ENCODE results near the gene LRCOL1.

LRCOL1 gene

DNA sequence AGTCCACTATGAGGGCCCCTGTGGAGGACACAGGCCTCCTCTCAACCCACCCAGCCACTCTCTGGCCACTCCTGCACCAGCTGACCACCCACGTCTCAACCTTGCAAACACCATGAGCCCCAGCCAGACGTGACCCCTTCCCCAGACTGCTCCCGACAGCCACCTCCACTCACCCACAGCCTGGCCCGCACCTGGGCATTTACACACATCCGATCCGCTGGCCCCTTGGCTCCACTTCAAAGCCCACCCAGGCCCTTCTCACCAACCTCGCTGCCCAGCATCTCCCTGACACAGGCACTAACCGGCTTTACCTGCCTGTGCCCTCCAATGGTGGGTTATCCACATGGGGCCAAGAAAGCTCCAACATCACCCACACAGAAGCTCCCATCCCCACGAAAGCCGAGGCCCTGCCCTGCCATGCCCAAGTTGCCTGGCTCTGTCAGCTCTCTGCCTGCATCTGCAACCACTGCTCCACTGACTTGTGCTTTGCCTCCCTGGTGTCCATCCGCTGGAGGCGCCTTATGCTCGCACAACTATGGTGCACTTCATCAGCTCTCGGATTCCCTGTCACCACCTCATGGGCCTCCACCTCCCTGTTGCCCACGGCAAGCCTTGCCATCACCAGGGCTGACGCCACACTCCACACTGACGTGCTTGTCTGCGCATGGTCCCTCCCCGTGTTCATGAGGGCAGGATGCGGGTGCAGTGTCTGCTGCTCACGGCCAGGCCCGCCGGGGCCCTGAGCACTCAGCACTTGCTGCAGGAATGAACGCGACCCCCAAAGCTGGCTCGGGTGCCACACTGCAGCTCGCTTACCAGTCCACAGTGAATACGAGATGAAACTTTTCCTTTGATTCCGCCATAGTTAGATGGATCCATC is 24.9 kb upstream of the LRCOL1 start:
- no peak for DNase-seq

DNA sequence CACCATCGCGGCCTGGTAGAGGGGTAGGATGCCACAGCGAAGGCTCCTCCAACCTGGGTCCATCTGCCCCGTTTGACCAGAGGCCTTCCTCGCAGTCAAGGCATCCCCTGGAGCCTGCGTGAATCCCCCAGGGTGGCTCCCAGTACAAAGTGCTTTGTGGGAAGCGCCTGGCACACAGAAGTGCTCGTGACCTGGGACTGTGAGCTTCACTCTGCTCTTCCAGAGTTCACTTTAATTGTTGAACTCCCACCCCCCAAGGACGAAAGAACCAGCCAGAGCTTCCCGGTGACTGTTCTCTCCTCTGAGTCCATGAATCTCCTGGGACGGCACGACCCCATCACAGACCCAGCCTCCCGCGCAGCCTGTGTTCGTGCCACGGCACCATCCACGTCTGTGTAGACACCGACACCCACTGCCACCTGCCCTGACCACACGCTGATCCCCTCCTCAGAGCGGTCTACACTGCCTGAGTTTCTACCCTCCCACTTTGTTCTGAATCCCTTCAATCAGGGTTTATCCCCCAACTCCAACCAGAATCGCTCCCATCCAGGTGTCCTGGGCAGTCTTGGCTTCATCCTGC is 24.1 kb upstream of the LRCOL1 start:
- no peak for DNase-seq

DNA sequence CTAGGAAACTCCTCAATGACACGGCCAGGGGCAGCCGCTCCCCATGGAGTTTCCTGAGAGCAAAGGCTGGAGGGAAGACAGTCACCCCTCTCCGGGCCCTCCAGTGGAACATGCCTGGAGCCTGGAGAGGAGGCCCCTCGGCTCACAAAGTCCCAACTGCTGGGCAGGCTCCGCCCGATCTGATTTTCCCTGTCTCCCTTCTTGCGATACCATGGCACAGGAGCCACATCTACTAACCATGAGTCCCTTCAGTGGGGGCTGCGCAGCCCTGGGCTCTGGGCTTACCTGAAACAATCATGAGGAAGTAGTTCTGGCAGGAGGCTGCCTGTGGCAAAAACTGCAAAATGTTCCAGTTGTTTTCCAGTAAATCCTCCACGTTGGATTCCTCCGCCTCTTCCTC is 23.5 kb upstream of the LRCOL1 start:
- no peak for DNase-seq

DNA sequence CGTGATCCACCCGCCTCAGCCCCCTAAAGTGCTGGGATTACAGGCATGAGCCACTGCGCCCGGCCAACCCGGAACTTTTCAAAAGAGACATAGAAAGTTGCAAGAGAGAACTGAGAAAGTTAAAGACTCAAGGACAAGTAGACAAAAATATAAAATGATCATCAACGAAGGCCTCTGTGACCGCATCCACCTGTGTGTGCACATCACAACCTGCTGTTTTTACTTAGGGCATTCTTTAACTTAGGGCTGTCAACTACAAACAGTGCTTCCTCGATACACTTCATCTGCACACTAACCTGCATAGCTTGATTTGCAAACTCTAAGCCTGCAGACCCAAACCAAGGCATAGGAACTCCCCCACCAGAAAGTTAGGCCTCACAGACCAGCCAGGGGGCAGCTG is 23.0 kb upstream of the LRCOL1 start:
- DNase-seq, result no peak

DNA sequence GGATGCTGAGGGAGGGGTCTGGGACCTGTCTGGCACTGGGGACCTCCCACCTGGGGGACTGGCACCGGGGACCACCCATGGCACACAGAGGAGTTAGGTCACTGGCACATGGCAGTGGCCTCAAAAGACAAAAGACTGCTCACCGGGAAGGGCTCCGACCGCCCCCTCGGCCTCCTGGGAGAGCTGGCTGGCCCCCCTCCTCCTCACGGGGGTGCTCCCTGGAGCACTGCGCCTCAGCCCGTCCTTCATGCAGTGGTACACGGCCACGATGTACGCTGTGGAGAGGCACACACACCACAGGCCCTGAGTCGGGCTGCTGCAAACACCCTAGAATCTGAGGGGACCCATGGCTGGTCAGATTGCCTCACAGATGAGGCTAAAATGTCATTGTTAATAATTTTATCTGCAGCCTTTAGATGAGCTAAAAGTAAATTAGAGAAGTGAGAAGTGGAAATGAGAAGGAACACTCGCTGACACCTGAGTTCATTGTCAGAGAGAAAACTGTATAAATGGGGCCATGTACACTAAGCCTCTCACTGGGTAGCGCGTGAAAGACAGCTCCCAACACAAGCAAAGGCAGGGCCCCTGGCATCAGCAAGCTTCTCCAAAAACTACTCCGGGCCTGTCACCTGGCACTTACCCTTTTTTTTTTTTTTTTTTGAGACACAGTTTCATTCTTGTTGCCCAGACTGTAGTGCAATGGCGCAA is 22.3 kb upstream of the LRCOL1 start:
- DNase-seq, result no peak

DNA sequence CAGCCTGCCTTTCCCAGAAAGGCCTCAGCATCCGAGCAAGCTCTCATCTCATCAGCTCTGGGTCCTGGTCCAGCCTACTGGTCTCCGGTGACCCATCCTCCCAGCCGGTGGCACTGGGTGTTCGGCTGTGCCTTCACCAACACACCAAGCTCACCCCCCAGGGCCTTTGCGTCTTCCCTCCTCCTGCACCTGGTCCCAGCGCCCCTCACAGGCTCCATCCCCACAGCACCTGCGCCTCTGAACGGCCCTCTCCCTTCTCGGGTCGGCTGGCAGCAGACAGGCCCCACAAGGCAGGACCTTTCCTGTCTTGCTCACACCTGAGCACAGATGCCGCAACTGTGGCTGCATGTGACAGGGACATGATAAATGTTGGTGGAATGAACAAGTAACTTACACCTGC is 21.3 kb upstream of the LRCOL1 start:
- DNase-seq, result no peak

DNA sequence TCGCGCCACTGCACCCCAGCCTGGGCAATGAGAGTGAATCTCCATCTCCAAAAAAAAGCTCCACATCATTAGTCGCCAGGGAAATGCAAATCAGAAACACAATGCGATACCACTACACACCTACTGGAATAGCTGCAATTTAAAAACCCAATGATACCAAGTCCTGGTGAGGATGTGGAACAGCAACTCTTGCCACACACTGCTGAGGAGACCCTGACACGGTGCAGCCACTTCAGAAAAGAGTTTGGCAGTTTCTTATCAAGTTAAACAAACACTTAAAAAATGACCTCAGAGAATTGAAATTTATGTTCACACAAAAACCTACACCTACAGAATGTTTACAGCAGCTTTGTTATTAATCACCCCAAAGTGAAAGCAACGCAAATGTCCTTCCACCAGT is 20.3 kb upstream of the LRCOL1 start:
- DNase-seq, result no peak

DNA sequence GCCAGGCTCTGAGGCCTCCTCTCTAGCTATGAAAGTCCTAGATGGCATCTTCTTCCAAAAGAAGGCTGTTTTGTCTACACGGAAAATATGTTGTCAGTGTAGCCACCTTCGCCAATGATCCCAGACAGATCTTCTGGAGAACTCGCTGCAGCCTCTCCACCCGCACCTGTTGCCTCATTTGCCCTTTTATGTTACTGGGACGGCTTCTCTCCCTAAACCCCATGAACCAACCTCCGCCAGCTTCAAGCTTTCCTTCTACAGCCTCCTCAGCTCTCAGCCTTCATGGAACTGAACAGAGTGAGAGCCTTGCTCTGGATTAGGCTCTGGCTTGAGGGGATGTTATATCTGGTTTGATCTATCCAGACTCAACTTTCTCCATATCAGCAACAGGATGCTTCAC is 18.9 kb upstream of the LRCOL1 start:
- DNase-seq, result no peak

DNA sequence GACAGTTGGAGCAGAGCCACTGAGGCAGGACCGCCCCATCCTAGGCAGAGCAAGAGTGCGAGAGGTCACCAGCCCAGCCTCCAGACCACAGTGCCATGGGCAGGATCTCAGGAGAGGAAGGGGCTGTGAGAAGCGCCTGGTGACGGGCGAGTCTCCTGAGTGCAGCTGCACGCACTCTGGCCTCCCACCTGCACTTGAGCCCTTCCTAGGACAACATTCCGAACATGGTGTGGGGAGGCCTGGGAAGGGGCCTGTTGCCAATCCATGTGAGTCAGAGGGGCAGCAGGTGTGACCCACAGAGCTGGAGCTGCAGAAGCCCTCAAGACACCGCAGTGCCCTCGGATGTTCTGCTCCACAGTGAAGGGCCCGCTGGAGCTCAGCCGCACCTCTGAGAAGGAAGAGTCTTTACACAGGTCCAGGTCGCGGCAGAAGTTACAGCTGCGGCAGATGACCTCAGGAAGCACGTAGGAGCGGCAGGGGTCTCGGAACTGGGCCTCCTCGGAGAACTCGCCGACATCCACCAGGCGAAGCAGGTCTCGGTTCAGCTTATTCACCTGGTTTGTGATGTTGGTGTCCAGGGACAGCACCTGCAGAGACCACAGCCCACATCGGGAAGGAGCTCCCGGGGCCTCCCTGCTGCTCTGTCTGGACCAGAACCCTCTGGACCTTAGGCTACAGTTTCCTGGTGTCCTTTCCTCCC is 15.5 kb upstream of the LRCOL1 start:
- no peak for DNase-seq

DNA sequence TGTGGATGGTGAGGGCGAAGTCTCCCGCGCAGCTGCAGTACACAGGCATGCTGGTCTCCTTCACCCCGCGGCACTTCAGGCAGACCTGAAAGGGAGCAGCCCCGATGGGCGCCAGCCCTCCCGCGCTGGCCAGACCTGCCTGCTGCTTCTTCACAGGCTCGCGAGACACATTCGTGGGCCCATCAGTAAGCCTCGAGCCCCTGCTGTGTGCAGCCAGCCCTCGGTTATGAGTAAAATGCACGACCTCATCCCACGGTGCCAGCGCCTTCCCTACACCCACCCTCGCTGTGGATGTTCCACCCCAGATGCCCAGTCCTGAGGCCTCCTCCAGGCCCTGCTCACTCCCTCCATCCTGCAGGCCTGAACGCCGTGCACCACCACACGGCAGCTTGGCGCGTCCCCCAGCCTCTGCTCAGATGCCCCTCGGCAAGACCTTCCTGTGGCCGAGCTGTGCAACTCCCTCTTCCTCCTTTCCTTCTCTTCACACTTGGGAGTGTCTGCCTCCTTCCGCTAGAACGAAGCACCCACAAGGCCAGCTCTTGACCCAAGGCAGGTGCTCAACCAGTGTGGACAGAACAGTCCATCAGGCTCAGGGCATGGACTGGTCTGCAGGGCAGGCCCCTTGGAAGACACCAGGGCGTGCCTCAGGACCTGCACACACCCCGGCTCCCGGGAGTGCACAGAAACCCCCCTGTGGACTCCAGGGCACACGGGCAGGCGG is 14.7 kb upstream of the LRCOL1 start:
- DNase-seq, result no peak

DNA sequence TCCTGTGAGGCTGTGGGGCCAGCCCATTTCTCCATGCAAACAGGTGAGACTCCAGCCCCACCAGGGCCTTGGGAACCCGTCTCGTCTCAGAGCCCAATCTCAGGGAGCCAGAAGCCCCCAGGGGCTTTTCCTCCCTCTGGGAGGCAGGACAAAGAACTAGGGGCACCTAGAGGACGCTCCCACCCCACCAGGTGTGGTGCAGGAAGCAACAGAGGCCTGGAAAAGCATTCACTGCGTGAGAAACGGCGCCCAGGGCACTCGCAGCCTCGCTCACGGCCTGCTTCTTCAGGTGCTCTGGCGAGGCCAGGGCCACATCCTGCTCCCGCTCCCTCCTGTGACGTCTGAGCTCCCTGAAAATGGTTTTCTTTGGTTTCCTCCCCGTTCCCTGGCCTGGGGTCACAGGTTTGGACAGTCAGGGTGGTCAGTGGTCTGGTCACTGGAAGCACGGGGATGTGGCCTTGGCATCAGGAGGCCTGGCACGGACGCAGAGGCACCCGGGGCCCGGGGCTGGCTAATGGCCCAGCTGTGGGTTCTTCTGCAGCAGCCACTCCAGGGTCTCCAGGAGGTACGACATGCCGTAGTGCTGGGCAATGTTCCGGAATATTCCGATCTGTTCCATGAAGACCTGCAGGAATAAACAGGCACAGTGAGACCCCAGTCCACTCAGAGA is 13.9 kb upstream of the LRCOL1 start:
- DNase-seq, result no peak

DNA sequence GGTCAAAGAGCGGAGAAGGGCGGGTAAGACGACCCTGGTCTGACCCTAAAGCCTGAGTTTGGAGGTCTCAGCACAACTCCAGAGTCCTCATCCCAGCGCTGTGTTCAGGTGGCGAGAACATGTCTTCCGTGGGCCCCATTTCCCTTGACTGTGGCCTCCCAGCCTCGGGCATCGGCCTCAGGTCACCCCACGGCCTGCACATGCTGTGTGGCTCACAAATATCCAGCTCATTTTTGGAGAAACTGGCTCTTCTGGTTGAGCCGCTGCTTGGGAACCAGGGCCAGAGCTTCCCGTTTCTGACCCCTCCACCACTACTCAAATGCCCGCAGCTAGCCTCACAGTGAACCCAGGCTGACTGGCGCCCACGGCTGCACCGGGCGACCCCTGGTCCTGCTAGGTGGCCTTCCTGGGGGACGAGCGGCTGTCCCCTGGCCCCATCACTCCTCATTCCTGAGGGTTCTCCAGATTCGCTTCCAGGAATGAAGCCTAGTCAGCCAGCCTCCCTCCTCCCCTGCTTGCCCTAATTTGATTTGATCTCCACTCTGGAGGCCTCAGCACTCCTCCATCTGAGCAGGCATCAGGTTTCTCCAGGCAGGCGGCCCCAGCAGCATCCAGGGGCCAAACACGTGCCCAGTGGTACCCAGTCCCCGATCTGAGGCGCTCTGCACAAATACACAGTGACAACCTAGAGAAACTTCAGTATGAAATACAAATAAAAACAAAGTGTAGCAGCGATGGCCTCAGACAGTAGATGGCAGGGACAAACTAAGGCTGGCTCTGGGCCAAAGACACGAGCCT is 12.9 kb upstream of the LRCOL1 start:
- DNase-seq, result no peak

DNA sequence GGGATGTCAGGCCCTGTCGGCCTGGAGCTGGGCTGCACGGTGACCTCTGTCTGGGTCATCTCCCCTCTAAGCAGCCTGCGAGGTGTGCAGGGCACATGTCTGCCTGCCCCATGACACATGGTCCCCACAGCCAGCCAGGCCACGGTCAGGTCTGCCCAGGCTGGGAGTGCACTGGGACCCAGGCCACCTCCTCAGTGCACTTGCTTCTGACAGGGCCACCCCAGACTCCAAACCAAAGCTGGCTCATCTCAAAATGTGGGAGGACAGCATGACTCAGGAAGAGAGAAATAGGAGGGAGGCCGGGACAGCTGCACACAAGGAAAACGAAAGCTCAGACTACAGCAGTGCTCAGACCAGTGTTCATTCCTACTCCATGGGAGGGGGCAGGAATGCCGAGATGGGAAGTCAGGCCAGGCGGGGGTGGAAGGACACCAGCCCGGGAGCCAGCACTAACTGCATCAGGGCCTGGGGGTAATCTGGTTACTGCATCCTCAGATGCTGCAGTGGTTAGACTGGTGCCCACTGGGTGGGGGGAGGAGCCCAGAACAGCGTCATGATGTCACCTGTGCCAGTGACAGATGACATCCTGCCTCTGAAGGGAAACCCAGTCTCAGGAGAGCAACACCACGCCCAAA is 12.2 kb upstream of the LRCOL1 start:
- DNase-seq, result no peak

DNA sequence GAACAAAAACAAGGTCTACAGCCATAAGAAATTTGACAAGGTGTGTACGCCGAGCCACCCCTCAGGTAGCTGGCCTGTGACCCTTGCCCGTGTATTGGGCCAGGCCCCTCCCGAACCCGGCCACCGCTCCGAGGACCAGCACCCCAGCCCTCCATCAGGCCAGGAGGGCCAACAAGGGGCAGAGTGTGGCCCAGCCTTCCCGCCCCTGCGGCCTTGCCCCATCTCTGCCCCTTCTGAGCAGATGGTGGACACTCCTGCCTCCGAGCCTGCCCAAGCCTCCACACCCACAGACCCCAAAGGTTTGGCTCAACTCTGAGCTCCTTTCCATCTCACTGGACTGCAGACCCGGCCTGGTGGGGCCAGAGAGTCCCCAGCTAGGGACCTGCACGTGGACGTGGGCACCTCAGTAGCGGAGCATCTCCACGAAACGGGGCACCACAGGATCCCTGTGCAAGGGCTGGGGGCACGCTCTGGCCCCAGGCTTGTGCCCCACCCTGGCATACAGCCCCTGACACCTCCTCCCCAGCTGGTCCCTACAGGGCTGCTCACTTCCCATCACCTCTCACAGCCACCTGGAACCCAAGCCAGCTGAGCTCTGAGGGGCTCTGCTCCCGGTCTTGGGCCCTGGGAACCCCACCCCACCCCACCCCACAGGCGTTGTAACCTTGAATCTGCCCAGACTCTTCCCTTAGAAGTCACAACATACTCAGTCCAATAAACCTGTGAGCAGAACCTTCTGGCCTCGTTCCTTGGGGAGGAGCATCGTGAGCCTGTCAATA is 11.5 kb upstream of the LRCOL1 start:
- DNase-seq, result no peak

DNA sequence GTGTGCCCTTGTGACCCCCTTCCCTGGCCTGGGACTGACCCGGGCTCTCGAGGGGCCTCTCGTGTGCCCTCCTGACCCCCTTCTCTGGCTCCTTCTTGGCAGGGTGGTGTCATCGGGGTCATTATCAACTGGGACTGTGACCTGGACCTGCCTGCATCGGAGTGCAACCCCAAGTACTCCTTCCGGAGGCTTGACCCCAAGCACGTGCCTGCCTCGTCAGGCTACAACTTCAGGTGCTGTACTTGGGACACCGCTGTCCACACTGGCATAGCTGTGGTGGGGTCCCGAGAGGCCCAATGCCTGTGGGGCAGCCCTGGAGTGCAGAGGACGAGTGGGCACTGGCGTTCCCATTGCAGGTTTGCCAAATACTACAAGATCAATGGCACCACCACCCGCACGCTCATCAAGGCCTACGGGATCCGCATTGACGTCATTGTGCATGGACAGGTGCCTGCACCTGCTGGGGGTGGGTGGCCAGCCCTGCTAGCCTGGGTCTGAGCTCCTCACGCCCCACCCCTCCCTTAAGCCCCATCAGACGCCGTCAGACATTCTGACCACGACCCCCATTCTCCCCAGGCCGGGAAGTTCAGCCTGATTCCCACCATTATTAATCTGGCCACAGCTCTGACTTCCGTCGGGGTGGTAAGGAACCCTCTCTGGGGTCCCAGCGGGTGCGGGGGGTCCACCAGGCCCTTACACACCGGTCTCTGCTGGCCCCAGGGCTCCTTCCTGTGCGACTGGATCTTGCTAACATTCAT is 10.7 kb upstream of the LRCOL1 start:
- DNase-seq, result no peak

DNA sequence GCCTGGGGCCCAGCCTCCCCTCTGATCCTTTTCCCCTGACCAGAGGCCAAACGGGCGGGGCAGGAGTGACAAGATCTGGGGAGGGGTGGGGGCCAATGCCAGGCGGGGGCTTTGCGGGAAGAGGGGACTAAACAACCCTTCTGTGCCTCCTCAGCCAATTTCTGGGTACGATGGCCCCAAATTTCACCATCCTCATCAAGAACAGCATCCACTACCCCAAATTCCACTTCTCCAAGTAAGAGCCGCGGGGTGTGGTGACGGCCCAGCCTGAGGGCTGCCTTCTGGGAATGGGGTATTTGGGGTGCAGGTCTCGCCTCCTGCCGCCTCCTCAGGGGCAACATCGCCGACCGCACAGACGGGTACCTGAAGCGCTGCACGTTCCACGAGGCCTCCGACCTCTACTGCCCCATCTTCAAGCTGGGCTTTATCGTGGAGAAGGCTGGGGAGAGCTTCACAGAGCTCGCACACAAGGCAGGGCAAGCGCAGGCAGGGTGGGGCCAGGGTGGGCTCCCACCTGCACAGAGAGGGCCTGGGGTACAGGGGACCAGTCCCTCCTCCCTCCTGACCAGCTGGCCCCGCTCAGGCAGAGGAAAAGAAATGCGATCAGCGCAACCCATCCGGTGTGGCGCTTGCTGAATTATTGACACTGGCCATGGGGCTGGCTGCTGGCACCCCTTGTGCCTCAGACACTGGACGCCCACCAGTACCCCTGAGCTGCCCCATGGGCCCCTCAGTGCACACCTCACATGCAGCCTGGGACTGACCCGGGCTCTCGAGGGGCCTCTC is 9.9 kb upstream of the LRCOL1 start:
- no peak for DNase-seq

DNA sequence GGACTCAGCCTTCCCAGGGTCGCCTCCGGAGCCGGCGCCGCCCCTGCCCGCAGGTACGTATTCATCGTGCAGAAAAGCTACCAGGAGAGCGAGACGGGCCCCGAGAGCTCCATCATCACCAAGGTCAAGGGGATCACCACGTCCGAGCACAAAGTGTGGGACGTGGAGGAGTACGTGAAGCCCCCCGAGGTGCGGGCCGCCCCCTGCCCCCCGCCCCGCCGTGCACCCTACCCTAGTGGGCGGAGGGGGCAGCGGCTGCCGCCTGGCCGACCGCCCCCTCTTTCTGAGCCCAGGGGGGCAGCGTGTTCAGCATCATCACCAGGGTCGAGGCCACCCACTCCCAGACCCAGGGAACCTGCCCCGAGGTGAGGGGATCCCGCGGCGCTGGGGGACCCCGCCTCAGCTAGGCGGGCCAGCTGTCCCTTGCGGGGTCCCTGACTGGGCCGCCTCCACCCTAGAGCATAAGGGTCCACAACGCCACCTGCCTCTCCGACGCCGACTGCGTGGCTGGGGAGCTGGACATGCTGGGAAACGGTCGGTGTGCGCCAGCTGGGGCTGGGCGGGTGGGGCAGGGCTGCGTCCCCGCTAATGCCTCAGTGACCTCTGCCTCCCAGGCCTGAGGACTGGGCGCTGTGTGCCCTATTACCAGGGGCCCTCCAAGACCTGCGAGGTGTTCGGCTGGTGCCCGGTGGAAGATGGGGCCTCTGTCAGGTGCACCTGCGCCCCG is 9.2 kb upstream of the LRCOL1 start:
- DNase-seq, result no peak

DNA sequence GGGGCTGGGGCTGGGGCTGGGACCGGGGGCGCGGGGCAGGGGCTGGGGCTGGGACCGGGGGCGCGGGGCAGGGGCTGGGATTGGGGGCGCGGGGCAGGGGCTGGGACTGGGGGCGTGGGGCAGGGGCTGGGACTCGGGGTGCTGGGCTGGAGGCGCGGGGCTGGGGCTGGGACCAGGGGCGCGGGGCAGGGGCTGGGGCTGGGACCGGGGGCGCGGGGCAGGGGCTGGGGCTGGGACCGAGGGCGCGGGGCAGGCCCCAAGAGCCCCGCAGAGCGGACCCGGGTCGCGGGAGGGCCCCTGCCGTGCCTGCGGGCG is 8.6 kb upstream of the LRCOL1 start:
- DNase-seq, result no peak
